Measurements from ENCODE around the gene DOK7.

Gene DOK7

DNA sequence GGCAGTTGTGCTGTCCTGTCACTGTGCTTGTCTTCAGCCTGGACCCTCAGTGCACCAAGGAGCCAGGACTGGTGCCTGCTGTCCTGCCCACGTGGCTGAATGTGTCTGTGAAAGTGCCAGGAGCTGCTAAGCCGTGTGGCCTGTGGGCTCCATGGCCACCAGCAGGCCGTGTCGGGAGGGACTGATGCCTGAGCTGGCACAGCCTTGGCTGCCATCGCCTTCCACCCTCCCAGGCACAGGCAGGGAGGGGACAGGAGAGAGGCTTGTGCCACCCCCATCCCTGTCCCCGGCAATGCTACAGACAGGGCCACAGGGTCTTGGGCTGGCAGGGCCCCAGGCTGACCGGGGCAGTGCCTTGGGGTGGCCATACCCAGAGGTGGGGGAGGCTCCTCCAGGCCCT lies 24.8 kb downstream of the DOK7 start:
- no peak for DNase-seq (ENCODE audit: low spot score)

GRCh38 chr4:3488820-3489219 lies 25.7 kb downstream of the DOK7 start:
- no peak for DNase-seq (ENCODE audit: low spot score)

DNA sequence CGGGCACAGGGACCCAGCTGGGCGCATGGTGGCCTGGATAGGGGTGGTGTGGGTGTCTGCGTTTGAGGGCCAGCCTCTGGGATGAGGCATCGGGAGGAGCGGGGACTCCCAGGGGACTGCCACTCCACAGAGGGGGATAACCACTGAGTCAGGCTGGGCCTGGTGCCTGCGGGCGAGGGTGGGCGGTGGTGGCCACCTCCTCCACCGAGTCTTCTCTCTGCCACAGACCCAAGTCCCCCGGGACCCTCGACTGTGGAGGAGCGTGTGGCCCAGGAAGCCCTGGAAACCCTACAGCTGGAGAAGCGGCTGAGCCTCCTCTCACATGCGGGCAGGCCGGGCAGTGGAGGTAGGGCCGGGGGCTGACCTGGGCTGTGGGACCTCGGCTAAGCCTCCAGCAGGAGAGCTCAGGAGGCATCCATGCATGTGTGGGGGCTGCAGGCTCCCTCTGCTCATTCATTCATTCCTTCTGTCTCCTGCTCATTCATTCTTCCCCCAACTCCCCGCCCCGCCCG lies 26.4 kb downstream of the DOK7 start:
- peak; percentile 71 for DNase-seq (ENCODE audit: low spot score)

DNA sequence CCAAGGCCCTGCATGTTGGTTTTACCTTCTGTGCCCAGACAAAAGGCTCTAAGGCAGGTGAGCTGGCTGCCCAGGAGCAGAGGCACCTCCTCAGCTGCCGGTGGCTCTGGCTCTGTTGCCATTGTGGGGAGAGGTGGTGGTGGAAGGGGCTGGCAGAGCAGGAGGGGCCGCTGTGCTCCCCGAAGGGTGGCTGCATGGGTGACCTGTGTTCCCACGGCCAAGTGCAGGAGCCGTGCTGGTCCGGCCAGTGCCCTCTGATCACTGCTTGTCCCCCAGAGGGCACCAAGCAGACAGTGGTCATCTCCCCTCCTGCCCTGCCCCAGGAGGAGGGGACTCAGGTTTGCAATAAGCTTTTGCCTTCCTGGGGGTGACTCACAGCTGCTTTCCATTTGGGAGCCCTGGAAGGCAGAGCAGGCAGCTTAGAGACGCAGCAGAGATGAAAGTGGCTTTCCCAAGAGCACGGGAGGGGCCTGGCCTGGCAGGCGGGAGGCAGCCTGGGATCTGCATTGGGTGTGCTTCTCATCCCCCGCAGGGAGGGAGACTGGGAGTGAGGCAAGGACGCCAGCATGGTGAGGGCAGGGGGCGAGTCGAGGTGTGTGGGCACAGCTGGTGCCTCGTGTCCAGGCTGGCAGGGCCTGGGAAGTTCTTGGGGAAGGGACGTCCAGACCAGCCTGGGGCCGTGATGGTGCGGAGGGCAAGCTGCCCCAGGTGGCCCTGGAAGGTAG lies 28.7 kb downstream of the DOK7 start:
- no peak for DNase-seq (ENCODE audit: low spot score)

DNA sequence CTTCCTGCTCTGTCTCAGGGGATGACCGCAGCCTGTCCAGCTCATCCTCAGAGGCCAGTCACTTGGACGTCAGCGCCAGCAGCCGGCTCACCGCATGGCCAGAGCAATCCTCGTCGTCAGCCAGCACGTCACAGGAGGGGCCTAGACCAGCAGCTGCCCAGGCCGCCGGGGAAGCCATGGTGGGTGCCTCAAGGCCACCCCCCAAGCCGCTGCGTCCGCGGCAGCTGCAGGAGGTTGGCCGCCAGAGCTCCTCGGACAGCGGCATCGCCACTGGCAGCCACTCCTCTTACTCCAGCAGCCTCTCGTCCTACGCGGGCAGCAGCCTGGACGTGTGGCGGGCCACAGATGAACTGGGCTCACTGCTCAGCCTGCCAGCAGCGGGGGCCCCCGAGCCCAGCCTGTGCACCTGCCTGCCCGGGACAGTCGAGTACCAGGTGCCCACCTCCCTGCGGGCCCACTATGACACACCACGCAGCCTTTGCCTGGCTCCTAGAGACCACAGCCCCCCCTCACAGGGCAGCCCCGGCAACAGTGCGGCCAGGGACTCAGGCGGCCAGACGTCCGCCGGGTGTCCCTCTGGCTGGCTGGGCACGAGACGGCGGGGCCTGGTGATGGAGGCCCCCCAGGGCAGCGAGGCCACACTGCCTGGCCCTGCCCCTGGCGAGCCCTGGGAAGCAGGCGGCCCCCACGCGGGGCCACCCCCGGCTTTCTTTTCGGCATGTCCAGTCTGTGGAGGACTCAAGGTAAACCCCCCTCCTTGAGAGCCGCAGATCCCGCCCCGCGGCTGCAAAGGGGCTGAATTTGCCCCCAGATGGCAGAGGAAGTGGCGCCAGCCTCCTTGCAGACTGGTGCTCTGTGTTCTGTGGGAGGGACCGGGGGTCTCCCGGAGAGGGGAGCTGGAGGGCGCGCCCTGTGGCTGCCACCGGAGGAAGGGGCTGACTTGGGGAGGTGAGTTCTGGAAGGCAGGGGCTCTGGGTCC lies 29.9 kb downstream of the DOK7 start:
- DNase-seq (ENCODE audit: low spot score): no peak

DNA sequence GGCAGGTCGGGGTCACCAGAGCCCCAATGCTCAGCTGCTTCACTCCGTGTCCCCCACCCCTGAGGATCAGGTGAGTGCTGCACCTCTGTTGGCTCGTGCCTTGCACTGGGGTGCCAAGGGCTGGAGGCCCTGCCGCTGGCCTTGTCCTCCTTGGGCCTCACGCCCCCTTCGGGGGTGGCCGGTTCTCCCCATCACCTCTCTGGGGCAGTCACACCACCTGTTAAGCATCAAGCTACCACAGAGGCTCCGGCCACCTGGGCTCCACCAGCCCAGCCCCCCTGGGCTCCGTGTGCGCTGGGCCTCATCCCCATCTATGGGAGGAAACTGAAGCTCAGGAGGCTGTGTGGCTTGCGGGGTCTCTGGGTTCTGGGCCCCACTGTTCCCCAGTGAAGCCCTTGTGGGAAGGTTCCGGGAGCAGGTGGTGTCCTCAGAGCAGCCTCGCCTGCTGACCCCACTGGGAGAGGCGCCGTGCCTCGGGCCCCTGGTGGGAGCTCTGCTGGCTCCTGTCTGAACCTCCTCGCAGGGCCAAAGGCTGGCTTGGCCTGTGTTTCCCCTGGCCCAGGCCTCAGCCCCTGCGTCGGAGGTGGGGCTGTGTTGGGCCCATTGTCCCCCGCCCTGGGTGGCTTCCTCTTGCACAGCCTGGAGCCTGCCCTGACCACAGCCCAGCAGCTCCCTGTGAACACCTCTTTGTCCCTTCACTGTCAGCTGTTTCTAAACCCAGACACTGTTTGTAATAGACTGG lies 30.8 kb downstream of the DOK7 start:
- DNase-seq (ENCODE audit: low spot score): no peak

DNA sequence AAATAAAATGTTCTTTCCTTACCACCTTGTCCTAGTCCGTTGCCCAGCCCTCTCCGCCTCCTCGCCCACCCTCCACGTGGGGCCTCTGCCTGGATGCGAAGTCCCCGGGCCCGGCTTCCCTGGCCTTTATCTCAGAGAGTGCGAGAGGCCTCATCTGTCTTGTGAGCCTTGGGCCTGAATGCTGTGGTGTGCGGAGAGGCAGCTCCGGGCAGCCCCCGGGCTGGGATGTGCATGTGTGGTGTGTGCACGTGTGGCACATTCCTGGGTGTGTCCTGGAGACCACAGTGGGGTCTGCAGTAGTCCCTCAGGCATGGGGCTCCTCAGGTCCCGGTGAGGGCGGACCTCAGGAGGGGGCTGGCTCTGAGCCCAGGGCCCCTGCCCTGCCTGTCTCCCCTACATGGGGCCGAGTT lies 31.4 kb downstream of the DOK7 start:
- DNase-seq (ENCODE audit: low spot score): no peak

- no peak for DNase-seq (ENCODE audit: low spot score)
Measured at GRCh38 chr4:3495204-3495975, 32.3 kb downstream of the DOK7 start.

GRCh38 chr4:3496021-3496420 lies 32.9 kb downstream of the DOK7 start:
- no peak for DNase-seq (ENCODE audit: low spot score)

GRCh38 chr4:3497095-3497494 lies 34.0 kb downstream of the DOK7 start:
- DNase-seq (ENCODE audit: low spot score): no peak

- no peak for DNase-seq (ENCODE audit: low spot score)
Measured at GRCh38 chr4:3497523-3498389, 34.6 kb downstream of the DOK7 start.

DNA sequence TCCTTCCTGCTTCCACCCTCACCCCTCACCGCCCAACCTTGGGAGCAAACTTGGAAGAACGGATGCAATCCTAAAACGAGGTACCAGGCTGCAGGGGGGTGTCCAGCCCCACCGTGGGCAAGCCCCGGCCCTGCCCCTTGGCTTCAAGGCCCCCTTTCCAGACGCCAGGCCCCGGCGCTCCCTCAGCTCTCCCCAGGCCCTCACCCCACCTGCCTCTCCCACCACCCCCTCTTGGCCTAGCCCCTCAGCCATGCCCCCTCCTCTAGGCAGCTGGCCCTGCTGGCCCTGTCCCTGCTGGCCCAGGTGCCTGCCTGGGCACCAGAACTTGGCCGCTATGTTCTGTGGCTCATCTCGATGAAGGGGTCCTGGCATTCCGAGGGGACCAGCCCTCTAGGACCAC lies 35.3 kb downstream of the DOK7 start:
- DNase-seq (ENCODE audit: low spot score): no peak

DNA sequence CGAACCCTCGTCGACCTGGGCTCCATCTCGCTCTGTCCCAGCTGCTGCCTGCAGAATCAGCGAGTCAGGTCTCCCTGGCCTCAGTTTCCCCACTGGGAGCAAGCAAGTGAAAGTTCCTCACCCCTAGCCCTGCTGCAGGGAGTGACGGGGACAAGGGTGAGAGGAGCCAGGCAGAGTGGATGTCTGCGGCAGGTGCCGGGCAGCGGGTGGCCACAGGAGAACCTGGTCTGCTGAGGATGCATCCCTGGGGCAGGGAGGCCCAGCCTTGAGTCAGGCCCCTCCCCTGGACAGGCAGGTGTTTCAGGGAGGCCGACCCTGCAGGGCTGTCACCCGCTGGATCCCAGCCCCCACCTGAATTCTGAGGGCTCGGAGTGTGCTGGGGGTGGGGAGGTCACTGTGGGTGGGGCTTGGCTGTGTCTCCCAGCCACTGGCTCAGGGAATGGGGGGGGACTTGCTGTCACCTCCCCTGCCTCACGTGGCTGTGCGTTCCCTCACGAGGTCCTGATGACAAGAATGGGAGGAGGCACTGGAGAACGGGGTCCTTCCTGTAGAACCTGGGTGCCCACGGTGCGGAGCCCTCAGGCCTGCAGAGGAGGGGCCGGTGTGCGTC lies 35.9 kb downstream of the DOK7 start:
- DNase-seq (ENCODE audit: low spot score): no peak

GRCh38 chr4:3499710-3500109 lies 36.6 kb downstream of the DOK7 start:
- no peak for DNase-seq (ENCODE audit: low spot score)

- no peak for DNase-seq (ENCODE audit: low spot score)
Measured at GRCh38 chr4:3500111-3500510, 37.0 kb downstream of the DOK7 start.

DNA sequence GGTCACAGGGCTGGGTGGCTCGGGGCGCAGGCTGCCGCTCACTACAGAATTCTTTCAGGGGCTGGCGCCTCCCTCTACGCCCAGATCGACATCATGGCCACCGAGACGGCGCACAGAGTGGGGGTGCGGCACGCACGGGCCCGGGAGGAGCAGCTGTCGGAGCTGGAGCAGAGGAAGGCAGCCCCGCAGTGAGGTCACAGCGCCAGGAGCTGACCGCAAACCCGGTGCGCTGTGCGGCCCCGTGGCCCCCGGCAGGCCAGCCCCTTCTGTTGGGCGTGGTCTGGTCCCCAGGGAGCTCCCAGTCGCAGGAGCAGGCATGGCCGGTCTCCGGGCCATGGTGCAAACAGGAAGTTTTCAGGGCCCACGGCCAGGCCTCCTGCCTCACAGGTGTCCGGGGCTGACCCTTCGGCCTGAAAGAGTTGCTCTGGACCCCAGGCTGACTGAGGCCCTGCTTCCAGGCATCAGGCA lies 37.6 kb downstream of the DOK7 start:
- DNase-seq (ENCODE audit: low spot score): no peak

DNA sequence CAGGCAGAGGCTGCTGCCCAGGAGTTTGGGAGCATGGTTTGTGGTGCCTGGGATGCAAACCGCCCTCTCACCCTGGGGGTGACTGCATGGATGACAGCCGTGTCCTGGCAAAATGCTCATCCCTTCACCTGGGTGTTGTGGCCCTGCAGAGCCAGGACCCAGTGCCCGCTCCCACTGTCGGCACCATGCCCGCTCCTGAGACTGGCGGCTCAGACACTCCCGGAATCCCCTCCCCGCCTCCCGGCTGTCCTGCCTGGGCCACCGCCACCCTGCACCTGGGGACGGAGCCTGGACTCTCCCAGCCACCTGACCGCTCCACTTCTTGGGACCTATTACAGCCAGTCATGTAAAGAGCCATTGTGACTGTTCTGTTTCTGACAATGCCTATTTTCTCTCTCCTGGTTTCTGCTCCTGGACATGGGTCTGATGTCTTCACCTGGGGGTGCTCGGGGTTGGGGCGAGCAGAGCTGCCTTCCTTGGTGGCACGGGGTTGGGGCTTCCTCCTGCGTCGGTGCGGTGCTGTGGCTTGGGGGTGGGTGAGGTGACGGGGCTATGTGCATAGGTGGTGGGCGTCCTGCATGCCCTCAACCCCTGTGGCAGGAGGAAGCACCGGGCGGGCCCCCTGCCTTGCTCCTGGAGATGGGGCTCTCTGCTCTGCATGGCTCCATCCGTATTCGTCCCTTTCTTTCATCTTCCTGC lies 38.2 kb downstream of the DOK7 start:
- DNase-seq (ENCODE audit: low spot score): no peak

GRCh38 chr4:3501825-3502425 lies 38.8 kb downstream of the DOK7 start:
- no peak for DNase-seq (ENCODE audit: low spot score)

Data from D341Med (cell line).